Measurements from ENCODE around the gene SYT4. TPM values are rescaled to one million over a fixed set of nuclear protein-coding genes. Genes with fewer than 3 reads are reported as not detected.
A peak's percentile ranks its signal among the peaks of the same experiment; 100 is the strongest.

Gene SYT4
- total RNA-seq, 1 experiment from 2014 or later = not detected

DNA sequence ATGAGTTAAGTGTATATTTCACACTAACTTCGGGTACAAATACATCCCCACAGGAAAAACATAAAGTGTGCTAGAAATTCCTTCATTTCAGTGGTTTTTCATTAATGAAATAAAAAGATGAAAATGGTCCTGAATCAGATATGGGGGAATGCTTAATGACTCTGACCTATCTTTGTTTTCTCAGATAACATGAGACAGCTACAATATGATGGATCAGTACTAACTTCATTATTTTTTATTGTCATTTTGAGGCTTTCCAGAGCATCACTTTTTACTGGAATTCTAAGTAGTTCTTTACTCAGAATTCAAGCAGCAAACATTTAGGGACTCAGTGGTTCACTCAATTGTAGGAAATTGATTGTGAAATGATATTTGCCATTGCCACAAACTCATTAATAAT is 2.8 kb downstream of the SYT4 start:
- intact Hi-C loops (cut with micrococcal nuclease) = loop anchor here (5.0 kb wide), 2 partner anchors 288 to 1162 kb away; no protein-coding TSS in a partner anchor
- POLR2A ChIA-PET = no interaction called here
- CTCF ChIA-PET = interaction anchor here (0.6 to 6.4 kb wide), 5 partner anchors 9 to 976 kb away, joined by 3 to 74 read pairs (median 4); no protein-coding TSS in a partner anchor
- H3K4me3 Mint-ChIP-seq (ENCODE audit: unreplicated experiment) = no peak overlapping the region
- no peaks in the 10 kb centered on the region for H3K4me1 Mint-ChIP-seq (ENCODE audit: insufficient read depth, unreplicated experiment)
- BruUV-seq (replicated peaks) = no TSS peak
- no peak for DNase-seq (ENCODE audit: unreplicated experiment)
- H3K27me3 Mint-ChIP-seq (ENCODE audit: insufficient read depth, unreplicated experiment) = peaks cover 58% of the 10 kb centered on the region
- H3K27ac Mint-ChIP-seq (ENCODE audit: low read depth, unreplicated experiment) = no peak overlapping the region
- no peaks in the 10 kb centered on the region for H3K36me3 Mint-ChIP-seq (ENCODE audit: insufficient read depth, unreplicated experiment)
- no peaks in the 10 kb centered on the region for H3K9me3 Mint-ChIP-seq (ENCODE audit: unreplicated experiment)
- TF ChIP-seq, protein P1, sequence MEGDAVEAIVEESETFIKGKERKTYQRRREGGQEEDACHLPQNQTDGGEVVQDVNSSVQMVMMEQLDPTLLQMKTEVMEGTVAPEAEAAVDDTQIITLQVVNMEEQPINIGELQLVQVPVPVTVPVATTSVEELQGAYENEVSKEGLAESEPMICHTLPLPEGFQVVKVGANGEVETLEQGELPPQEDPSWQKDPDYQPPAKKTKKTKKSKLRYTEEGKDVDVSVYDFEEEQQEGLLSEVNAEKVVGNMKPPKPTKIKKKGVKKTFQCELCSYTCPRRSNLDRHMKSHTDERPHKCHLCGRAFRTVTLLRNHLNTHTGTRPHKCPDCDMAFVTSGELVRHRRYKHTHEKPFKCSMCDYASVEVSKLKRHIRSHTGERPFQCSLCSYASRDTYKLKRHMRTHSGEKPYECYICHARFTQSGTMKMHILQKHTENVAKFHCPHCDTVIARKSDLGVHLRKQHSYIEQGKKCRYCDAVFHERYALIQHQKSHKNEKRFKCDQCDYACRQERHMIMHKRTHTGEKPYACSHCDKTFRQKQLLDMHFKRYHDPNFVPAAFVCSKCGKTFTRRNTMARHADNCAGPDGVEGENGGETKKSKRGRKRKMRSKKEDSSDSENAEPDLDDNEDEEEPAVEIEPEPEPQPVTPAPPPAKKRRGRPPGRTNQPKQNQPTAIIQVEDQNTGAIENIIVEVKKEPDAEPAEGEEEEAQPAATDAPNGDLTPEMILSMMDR (IDR thresholded peaks at IDR 0.05; ENCODE audit: unreplicated experiment) = no peak

DNA sequence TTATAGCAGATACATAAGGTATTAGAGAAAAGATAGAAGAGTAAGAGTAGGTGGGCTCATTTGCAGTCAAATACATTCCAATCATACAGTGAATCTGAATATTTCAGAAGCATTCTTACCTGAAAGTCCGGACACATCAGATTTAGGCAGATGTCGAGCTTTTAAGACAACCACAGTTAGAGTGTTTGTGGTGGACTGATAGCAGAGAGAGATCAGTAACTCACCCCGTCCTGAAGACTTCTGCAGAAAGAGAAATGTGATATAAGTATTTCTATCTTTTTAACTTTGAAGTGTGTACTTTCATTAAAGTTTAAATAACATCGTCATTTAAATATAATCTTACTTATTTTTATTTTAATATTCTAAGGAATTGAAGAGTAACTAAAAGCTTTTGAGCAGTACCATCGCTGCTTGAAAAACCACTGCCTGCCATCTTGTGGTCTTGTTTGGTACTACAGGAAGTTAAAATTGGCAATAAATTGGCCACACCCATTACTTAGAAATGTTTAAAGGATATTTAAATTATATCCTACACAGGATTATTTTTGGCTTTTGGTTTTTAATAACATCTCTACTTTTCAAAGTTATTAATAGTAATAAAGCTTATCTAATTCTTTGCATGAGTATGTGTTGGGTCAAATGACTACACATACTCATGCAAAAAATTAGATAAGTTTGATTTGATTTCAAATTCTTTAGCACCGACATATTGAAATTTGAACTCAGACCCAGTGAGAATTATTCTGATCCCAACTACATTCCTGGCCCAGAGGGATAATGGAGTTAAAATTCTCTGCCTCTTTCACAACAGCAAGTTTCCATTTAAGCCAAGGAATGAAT is 5.5 kb downstream of the SYT4 start:
- H3K27me3 Mint-ChIP-seq (ENCODE audit: insufficient read depth, unreplicated experiment) = peaks cover 34% of the 10 kb centered on the region
- H3K27ac Mint-ChIP-seq (ENCODE audit: low read depth, unreplicated experiment) = no peak overlapping the region
- H3K9me3 Mint-ChIP-seq (ENCODE audit: unreplicated experiment) = no peaks in the 10 kb centered on the region
- H3K4me3 Mint-ChIP-seq (ENCODE audit: unreplicated experiment) = no peak overlapping the region
- H3K4me1 Mint-ChIP-seq (ENCODE audit: insufficient read depth, unreplicated experiment) = no peaks in the 10 kb centered on the region
- no TSS peak for BruUV-seq (replicated peaks)
- peak; percentile 61 for DNase-seq (ENCODE audit: unreplicated experiment)
- CTCF ChIA-PET = interaction anchor here (0.5 to 6.4 kb wide), 36 partner anchors 9 to 1171 kb away, joined by 3 to 74 read pairs (median 4); no protein-coding TSS in a partner anchor
- POLR2A ChIA-PET = interaction anchor here (0.7 to 1.4 kb wide), 2 partner anchors 12 to 1157 kb away, joined by 3 to 5 read pairs; no protein-coding TSS in a partner anchor
- H3K36me3 Mint-ChIP-seq (ENCODE audit: insufficient read depth, unreplicated experiment) = no peaks in the 10 kb centered on the region
- TF ChIP-seq, protein P1 (IDR thresholded peaks at IDR 0.05; ENCODE audit: unreplicated experiment) = peak; percentile 74
- intact Hi-C loops (cut with micrococcal nuclease) = loop anchor here (1.0 to 5.0 kb wide), 4 partner anchors 290 to 1160 kb away; no protein-coding TSS in a partner anchor

DNA sequence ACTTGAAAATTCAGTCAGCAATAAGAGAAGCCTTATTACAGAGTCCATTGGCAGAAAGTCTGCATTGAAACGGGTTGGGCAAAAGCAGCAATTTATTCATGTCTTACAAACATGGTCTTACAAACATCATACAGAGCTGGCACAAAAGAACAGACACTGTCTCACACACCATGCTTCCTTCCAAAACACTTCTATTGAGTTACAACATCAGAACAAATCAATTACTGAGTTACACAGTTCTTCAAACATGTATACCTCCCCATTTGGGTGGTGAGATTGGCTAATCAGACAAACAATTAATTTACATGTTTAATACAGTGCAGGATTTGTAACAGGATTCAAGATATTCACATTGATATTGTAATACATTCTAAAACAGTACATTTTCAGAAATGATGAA is 9.5 kb downstream of the SYT4 start:
- ChIA-PET POLR2A (no interaction called here), CTCF (interaction anchor here (0.8 kb wide), 1 partner anchor 1237 kb away, joined by 4 read pairs; no protein-coding TSS in a partner anchor)
- H3K4me3 Mint-ChIP-seq (ENCODE audit: unreplicated experiment) = no peak overlapping the region
- peaks cover 17% of the 10 kb centered on the region for H3K9me3 Mint-ChIP-seq (ENCODE audit: unreplicated experiment)
- H3K27ac Mint-ChIP-seq (ENCODE audit: low read depth, unreplicated experiment) = no peak overlapping the region
- TF ChIP-seq, protein P1 (IDR thresholded peaks at IDR 0.05; ENCODE audit: unreplicated experiment) = no peak
- intact Hi-C loops (cut with micrococcal nuclease) = no loop called here
- no peaks in the 10 kb centered on the region for H3K4me1 Mint-ChIP-seq (ENCODE audit: insufficient read depth, unreplicated experiment)
- no peak for DNase-seq (ENCODE audit: unreplicated experiment)
- H3K36me3 Mint-ChIP-seq (ENCODE audit: insufficient read depth, unreplicated experiment) = no peaks in the 10 kb centered on the region
- BruUV-seq (replicated peaks) = no TSS peak
- no peaks in the 10 kb centered on the region for H3K27me3 Mint-ChIP-seq (ENCODE audit: insufficient read depth, unreplicated experiment)

- Mint-ChIP-seq H3K9me3 (ENCODE audit: unreplicated experiment) (peaks cover 17% of the 10 kb centered on the region), H3K27me3 (ENCODE audit: insufficient read depth, unreplicated experiment) (no peaks in the 10 kb centered on the region), H3K27ac (ENCODE audit: low read depth, unreplicated experiment) (no peak overlapping the region), H3K4me1 (ENCODE audit: insufficient read depth, unreplicated experiment) (no peaks in the 10 kb centered on the region), H3K4me3 (ENCODE audit: unreplicated experiment) (no peak overlapping the region), H3K36me3 (ENCODE audit: insufficient read depth, unreplicated experiment) (no peaks in the 10 kb centered on the region)
- DNase-seq (ENCODE audit: unreplicated experiment) = no peak
- intact Hi-C loops (cut with micrococcal nuclease) = no loop called here
- TF ChIP-seq, protein P1 (IDR thresholded peaks at IDR 0.05; ENCODE audit: unreplicated experiment) = no peak
- POLR2A ChIA-PET = no interaction called here
- BruUV-seq (replicated peaks) = no TSS peak
- CTCF ChIA-PET = interaction anchor here (0.9 to 2.2 kb wide), 3 partner anchors 670 to 1151 kb away, joined by 3 to 5 read pairs (median 4); no protein-coding TSS in a partner anchor
Measured at GRCh38 chr18:43265465-43265864, 11.8 kb downstream of the SYT4 start.

Data from MCF 10A (cell line).